HepG2 (cell line): ENCODE results near the gene C1QTNF1. TPM values are rescaled to one million over a fixed set of nuclear protein-coding genes. Genes with fewer than 3 reads are reported as not detected.
A peak's percentile ranks its signal among the peaks of the same experiment; 100 is the strongest.

Source experiments
- DPF2 ChIP-seq: sonication (generic); formaldehyde crosslinking; IDR thresholded peaks from 2 replicates; pipeline ENCODE4 v1.4.0; 2020; ENCODE audit warnings: mild to moderate bottlenecking, low read depth, missing genetic modification reagents, borderline replicate concordance
- HES4 ChIP-seq: sonication (generic); formaldehyde crosslinking; IDR thresholded peaks from 2 replicates; pipeline ENCODE4 v1.9.0; 2021; ENCODE audit warnings: mild to moderate bottlenecking, missing genetic modification reagents, borderline replicate concordance
- HNRNPK ChIP-seq: fragments of 200-400 bp; formaldehyde crosslinking; IDR thresholded peaks from 2 replicates; pipeline ENCODE4 v1.6.1; 2018; ENCODE audit warnings: low read length, low read depth, moderate library complexity, mild to moderate bottlenecking; ENCODE audit not compliant: poor library complexity, severe bottlenecking
- KAT2B ChIP-seq: fragments of 150-350 bp; IDR thresholded peaks from 2 replicates; pipeline ENCODE4 v1.6.1; 2014; ENCODE audit warnings: low read depth, low read length, borderline replicate concordance
- NFKBIZ ChIP-seq: IDR thresholded peaks from 2 replicates; pipeline ENCODE4 v1.6.1; 2018; ENCODE audit warnings: missing genetic modification reagents, missing compliant biosample characterization
- SOX13 ChIP-seq, 3 experiments: fragments of 450-650 bp in 1 of 3; sonication (generic) in 1 of 3; formaldehyde crosslinking in 1 of 3; IDR thresholded peaks in 2 of 3; conservative IDR thresholded peaks in 1 of 3; 2 replicates each; pipeline versions ENCODE4 v1.5.0 to v1.6.1; 2016 to 2020; ENCODE audit warnings: antibody characterized with exemption in 1 of 3, mild to moderate bottlenecking in 1 of 3, missing compliant biosample characterization in 1 of 3, missing genetic modification reagents in 1 of 3, moderate library complexity in 1 of 3
- SP4 ChIP-seq: sonication (generic); formaldehyde crosslinking; IDR thresholded peaks from 2 replicates; pipeline ENCODE4 v1.8.1; 2023; ENCODE audit warnings: mild to moderate bottlenecking, missing genetic modification reagents
- SRF ChIP-seq: IDR thresholded peaks from 2 replicates; pipeline ENCODE4 v1.6.1; 2011; ENCODE audit warnings: mild to moderate bottlenecking, low read depth, low read length, moderate library complexity
- TAF15 ChIP-seq: fragments of 200-400 bp; formaldehyde crosslinking; IDR thresholded peaks from one replicate; pipeline ENCODE4 v1.6.1; 2018; ENCODE audit warnings: mild to moderate bottlenecking, low read depth, low read length; ENCODE audit not compliant: poor library complexity, severe bottlenecking
- TMF1 ChIP-seq: sonication (generic); formaldehyde crosslinking; IDR thresholded peaks from 2 replicates; pipeline ENCODE4 v1.8.1; 2022; ENCODE audit warnings: low read depth, missing genetic modification reagents
- TOPORS ChIP-seq: sonication (generic); formaldehyde crosslinking; IDR thresholded peaks from 2 replicates; pipeline ENCODE4 v1.8.0; 2023; ENCODE audit warnings: mild to moderate bottlenecking, missing genetic modification reagents
- ZNF639 ChIP-seq: conservative IDR thresholded peaks from 2 replicates; pipeline ENCODE4 v1.6.1; 2018; ENCODE audit warnings: missing genetic modification reagents
- ZNF646 ChIP-seq: sonication (generic); formaldehyde crosslinking; IDR thresholded peaks from 2 replicates; pipeline ENCODE4 v1.9.0; 2021; ENCODE audit warnings: mild to moderate bottlenecking, missing genetic modification reagents
- ZNF790 ChIP-seq: sonication (generic); formaldehyde crosslinking; IDR thresholded peaks from 2 replicates; pipeline ENCODE4 v1.8.0; 2022; ENCODE audit warnings: missing genetic modification reagents, mild to moderate bottlenecking, borderline replicate concordance
- ZNF891 ChIP-seq: sonication (generic); formaldehyde crosslinking; IDR thresholded peaks from 2 replicates; pipeline ENCODE4 v1.5.0; 2020; ENCODE audit warnings: mild to moderate bottlenecking, missing genetic modification reagents
- polyA plus RNA-seq, 8 experiments: library from polyadenylated mRNA; depleted of rRNA in 3 of 8; stranded (reverse) in 7 of 8; unstranded in 1 of 8; fragments of >200 nt; fragmentation: Illumina TruSeq in 4 of 8; extraction: Trizol in 4 of 8; gene quantifications; 2 replicates each; pipeline versions ENCODE4 v1.2.1 to v1.2.3, GENCODE V29; 2011 to 2016; ENCODE audit warnings: low read depth in 4 of 8, missing spikeins in 1 of 8, mixed read lengths in 1 of 8; ENCODE audit not compliant: insufficient read depth in 1 of 8
- total RNA-seq, 5 experiments: library from RNA; depleted of rRNA; stranded (reverse); fragments of >200 nt; fragmentation: Illumina TruSeq; extraction: Trizol; gene quantifications; 2 replicates each; pipeline ENCODE4 v1.2.3, GENCODE V29; 2016; ENCODE audit warnings: low read depth in 1 of 5
- TF ChIP-seq, protein P1 (sequence below): sonication (generic); formaldehyde crosslinking; IDR thresholded peaks from 2 replicates; pipeline ENCODE4 v1.4.0; 2020; ENCODE audit warnings: low read depth, mild to moderate bottlenecking, missing genetic modification reagents
- TF ChIP-seq, protein P2 (sequence below): sonication (generic); formaldehyde crosslinking; IDR thresholded peaks from 2 replicates; pipeline ENCODE4 v1.8.0; 2022; ENCODE audit warnings: mild to moderate bottlenecking, missing genetic modification reagents, borderline replicate concordance

C1QTNF1 gene
- total and polyA plus RNA-seq, 2 of the 13 experiments (the other 11 are each of a cell fraction or from before 2014, with no cell fraction given), result 0.18 to 0.86 TPM

- TF ChIP-seq SP4 (CRISPR knock-in tag) (peak; percentile 59; the same call in 1 of the 2 replicates), SOX13 (IDR thresholded peaks at IDR 0.05) (no peak), SOX13 (CRISPR knock-in tag; conservative IDR thresholded peaks at IDR 0.05 in 1 of 2, IDR thresholded peaks at IDR 0.05 in 1 of 2) (peak; percentile 60 to 87; a peak in 2 of 4 replicates), KAT2B (no peak), HNRNPK (no peak), NFKBIZ (CRISPR knock-in tag) (no peak; the same call in 1 of the 2 replicates), ZNF639 (no peak), ZNF790 (no peak), TAF15 (no peak), TOPORS (no peak), SRF (no peak), TMF1 (CRISPR knock-in tag) (no peak), ZNF646 (no peak), ZNF891 (CRISPR knock-in tag) (no peak), DPF2 (CRISPR knock-in tag) (no peak), HES4 (CRISPR knock-in tag) (no peak)
- TF ChIP-seq, protein P1, sequence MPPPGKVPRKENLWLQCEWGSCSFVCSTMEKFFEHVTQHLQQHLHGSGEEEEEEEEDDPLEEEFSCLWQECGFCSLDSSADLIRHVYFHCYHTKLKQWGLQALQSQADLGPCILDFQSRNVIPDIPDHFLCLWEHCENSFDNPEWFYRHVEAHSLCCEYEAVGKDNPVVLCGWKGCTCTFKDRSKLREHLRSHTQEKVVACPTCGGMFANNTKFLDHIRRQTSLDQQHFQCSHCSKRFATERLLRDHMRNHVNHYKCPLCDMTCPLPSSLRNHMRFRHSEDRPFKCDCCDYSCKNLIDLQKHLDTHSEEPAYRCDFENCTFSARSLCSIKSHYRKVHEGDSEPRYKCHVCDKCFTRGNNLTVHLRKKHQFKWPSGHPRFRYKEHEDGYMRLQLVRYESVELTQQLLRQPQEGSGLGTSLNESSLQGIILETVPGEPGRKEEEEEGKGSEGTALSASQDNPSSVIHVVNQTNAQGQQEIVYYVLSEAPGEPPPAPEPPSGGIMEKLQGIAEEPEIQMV (CRISPR knock-in tag), result 0 out of 2 replicates have a peak, but pooled peaks have one; percentile 22
- TF ChIP-seq, protein P2, sequence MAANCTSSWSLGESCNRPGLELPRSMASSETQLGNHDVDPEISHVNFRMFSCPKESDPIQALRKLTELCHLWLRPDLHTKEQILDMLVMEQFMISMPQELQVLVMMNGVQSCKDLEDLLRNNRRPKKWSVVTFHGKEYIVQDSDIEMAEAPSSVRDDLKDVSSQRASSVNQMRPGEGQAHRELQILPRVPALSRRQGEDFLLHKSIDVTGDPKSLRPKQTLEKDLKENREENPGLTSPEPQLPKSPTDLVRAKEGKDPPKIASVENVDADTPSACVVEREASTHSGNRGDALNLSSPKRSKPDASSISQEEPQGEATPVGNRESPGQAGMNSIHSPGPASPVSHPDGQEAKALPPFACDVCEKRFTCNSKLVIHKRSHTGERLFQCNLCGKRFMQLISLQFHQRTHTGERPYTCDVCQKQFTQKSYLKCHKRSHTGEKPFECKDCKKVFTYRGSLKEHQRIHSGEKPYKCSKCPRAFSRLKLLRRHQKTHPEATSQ, result no peak
Measured at GRCh38 chr17:79027274-79027924, 3.4 kb downstream of the C1QTNF1 start (continued).
